Measurements from ENCODE around the gene HGF. TPM values are rescaled to one million over a fixed set of nuclear protein-coding genes. Genes with fewer than 3 reads are reported as not detected.
"Not testable (repeated sequence)": the region's sequence is repeated elsewhere in the genome, so short reads cannot be mapped to it uniquely, and the experiment has no call there.

HGF gene
- total RNA-seq, 1 donor from 2014 or later, result not detected

DNA sequence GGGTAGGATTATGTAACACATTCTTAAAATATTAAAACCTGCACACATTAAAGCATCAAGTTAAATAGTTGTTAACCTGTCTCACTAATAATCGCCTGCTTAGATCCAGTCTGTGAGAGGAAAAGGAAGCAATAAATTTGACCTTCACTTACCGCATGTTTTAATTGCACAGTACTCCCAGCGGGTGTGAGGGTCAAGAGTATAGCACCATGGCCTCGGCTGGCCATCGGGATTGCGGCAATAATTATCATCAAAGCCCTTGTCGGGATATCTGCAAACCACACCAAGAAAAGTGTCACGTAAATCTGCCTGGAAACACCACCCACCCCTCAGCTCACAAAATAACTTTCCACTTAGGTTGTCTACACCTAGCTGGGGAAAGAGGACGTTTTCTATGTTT is 26.6 kb downstream of the HGF start:
- Histone ChIP-seq H3K27me3 (ENCODE audit: control insufficient read depth, insufficient read depth, low read length) (no peaks in the 10 kb centered on the region), H3K36me3 (ENCODE audit: control insufficient read depth, insufficient read depth, low read length) (no peaks in the 10 kb centered on the region), H3K4me3 (ENCODE audit: low read depth, low read length) (no peak overlapping the region)
- TF ChIP-seq, protein P1, sequence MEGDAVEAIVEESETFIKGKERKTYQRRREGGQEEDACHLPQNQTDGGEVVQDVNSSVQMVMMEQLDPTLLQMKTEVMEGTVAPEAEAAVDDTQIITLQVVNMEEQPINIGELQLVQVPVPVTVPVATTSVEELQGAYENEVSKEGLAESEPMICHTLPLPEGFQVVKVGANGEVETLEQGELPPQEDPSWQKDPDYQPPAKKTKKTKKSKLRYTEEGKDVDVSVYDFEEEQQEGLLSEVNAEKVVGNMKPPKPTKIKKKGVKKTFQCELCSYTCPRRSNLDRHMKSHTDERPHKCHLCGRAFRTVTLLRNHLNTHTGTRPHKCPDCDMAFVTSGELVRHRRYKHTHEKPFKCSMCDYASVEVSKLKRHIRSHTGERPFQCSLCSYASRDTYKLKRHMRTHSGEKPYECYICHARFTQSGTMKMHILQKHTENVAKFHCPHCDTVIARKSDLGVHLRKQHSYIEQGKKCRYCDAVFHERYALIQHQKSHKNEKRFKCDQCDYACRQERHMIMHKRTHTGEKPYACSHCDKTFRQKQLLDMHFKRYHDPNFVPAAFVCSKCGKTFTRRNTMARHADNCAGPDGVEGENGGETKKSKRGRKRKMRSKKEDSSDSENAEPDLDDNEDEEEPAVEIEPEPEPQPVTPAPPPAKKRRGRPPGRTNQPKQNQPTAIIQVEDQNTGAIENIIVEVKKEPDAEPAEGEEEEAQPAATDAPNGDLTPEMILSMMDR (IDR thresholded peaks at IDR 0.05; ENCODE audit: insufficient read depth, low read length, poor library complexity, severe bottlenecking), result no peak
- DNase-seq (ENCODE audit: low read depth), result no peak

DNA sequence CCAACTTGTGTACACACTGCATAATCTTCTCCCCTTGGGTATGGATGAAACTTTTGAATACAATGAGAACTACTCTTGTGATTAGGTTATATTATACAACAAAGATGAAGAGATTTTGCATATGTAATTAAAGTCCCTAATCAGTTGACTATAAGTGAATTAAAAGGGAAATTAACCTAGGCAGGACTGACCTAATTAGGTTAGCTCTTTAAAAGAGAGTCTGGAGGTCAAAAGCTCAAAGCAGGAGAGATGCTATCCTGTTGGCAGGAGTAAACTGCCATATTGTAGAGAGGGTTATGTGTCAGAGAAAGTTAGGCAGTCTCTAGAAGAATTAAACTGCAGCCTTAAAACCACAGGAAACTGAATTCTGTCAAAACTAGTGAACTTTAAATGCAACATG is 29.4 kb downstream of the HGF start:
- Histone ChIP-seq H3K4me3 (ENCODE audit: low read depth, low read length) (no peak overlapping the region), H3K36me3 (ENCODE audit: control insufficient read depth, insufficient read depth, low read length) (no peaks in the 10 kb centered on the region), H3K27me3 (ENCODE audit: control insufficient read depth, insufficient read depth, low read length) (no peaks in the 10 kb centered on the region)
- TF ChIP-seq, protein P1 (IDR thresholded peaks at IDR 0.05; ENCODE audit: insufficient read depth, low read length, poor library complexity, severe bottlenecking), result no peak
- DNase-seq (ENCODE audit: low read depth), result no peak

DNA sequence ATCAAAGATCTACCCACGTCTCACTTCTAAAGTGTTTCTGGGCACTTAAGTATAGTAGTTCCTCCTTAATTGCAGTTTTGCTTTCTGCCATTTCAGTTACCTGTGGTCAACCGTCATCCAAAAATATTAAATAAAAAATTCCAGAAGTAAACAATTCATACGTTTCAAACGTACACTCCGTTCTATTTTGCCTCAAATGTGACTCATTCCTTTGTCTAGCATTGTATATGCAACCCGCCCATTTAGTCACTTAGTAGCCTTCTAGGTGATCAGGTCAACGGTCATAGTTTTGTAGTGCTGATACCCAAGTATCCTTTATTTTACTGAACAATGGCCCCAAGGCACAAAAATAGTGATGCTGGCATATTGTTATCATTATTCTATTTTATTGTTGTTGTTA is 33.8 kb downstream of the HGF start:
- no peak for DNase-seq (ENCODE audit: low read depth)
- TF ChIP-seq, protein P1 (IDR thresholded peaks at IDR 0.05; ENCODE audit: insufficient read depth, low read length, poor library complexity, severe bottlenecking), result no peak
- Histone ChIP-seq H3K36me3 (ENCODE audit: control insufficient read depth, insufficient read depth, low read length) (no peaks in the 10 kb centered on the region), H3K27me3 (ENCODE audit: control insufficient read depth, insufficient read depth, low read length) (no peaks in the 10 kb centered on the region), H3K4me3 (ENCODE audit: low read depth, low read length) (no peak overlapping the region)

DNA sequence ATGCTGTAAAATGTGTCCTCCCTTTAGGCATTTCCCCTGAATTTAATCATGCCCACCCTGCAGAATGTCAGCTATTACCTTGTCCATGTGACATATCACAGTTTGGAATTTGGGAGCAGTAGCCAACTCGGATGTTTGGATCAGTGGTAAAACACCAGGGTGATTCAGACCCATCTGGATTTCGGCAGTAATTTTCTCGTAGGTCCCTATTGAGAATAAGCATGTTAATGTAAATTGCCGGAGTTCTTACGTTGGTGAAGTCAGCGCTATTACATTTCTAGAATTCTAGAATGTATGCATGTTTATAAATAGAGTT is 44.1 kb downstream of the HGF start:
- no peak for DNase-seq (ENCODE audit: low read depth)
- no peaks in the 10 kb centered on the region for H3K36me3 ChIP-seq (ENCODE audit: control insufficient read depth, insufficient read depth, low read length)
- no peaks in the 10 kb centered on the region for H3K27me3 ChIP-seq (ENCODE audit: control insufficient read depth, insufficient read depth, low read length)
- H3K4me3 ChIP-seq (ENCODE audit: low read depth, low read length), result no peak overlapping the region
- TF ChIP-seq, protein P1 (IDR thresholded peaks at IDR 0.05; ENCODE audit: insufficient read depth, low read length, poor library complexity, severe bottlenecking), result no peak

DNA sequence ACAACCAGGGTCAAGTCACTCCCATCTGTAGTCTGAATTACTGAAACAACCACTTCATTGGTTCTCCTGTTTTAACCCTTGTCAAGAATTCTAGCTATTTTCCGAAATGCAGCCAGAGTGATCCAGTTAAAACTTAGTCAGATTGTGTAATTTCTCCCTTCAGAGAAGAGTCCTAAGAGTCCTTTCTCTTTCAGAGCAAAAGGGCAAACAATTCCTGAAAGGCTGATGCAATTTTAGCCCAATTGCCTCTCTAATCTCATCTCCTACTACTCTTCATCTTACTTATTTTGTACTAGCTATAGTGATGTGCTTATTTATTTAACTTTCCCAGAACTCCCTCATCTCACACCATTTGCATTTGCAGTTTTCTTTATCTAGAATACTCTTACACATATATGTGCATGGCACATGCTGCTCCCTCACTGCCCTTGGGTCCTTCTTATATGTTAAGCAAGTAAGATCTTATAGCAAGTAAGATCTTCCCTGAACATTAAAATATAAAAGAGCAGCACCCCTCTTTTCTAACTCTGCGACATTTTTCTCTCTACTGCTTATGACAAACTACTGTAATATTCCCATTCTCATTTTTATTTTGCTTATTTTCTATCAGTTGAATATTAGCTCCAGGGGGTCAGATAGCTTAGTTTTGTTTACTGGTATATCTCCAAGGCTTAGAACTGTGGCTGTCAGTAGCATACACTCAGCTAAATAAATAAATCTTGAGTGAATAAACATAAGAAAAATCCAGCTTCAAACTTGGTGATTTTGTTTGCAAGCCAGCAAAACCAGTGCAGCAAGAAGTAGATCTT is 44.6 kb downstream of the HGF start:
- H3K4me3 ChIP-seq (ENCODE audit: low read depth, low read length), result no peak overlapping the region
- H3K27me3 ChIP-seq (ENCODE audit: control insufficient read depth, insufficient read depth, low read length), result no peaks in the 10 kb centered on the region
- TF ChIP-seq, protein P1 (IDR thresholded peaks at IDR 0.05; ENCODE audit: insufficient read depth, low read length, poor library complexity, severe bottlenecking), result no peak
- no peak for DNase-seq (ENCODE audit: low read depth)
- no peaks in the 10 kb centered on the region for H3K36me3 ChIP-seq (ENCODE audit: control insufficient read depth, insufficient read depth, low read length)

DNA sequence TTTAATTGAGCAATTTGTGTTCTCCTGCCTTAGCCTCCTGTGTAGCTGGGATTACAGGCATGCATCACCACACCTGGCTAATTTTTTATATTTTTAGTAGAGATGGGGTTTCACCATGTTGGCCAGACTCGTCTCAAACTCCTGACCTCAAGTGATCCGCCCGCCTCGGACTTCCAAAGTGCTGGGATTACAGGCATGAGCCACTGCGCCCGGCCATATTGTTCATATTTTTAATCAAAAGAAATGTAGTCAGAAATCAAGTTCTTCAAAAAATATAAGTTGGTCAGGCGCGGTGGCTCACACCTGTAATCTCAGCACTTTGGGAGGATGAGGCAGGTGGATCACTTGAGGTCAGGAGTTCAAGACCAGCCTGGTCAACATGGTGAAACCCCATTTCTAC is 47.6 kb downstream of the HGF start:
- not testable (repeated sequence) for H3K27me3 ChIP-seq (ENCODE audit: control insufficient read depth, insufficient read depth, low read length); H3K36me3 ChIP-seq (ENCODE audit: control insufficient read depth, insufficient read depth, low read length); DNase-seq (ENCODE audit: low read depth); H3K4me3 ChIP-seq (ENCODE audit: low read depth, low read length)

All from kidney epithelial cell (primary cell).